IMR-90 (cell line): Measurements from ENCODE around the gene ANKHD1. TPM values are rescaled to one million over a fixed set of nuclear protein-coding genes. Genes with fewer than 3 reads are reported as not detected.
A peak's percentile ranks its signal among the peaks of the same experiment; 100 is the strongest.

Source experiments
- ATAC-seq: fragments of 200-7000 bp; cut with Tn5 transposase; 2 replicates; pipeline ENCODE4 v1.9.1; 2020; ENCODE audit warnings: low read depth, mild to moderate bottlenecking, moderate library complexity
- BruUV-seq: library from RNA; stranded (reverse); fragments of 400-500 nt; replicated peaks from 2 replicates; lab custom pipeline; 2021; lab: Mats Ljungman, UMichigan
- CTCF ChIA-PET: fragments of 300-600 bp; formaldehyde crosslinking; extraction: SDS; loops from one replicate; lab custom pipeline; 2021; ENCODE audit warnings: antibody characterized with exemption; lab: Yijun Ruan, JAX
- POLR2A ChIA-PET: fragments of 300-600 bp; sonication (Branson Sonifier 250); formaldehyde crosslinking; loops from one replicate; lab custom pipeline; 2022; ENCODE audit warnings: antibody characterized with exemption; ENCODE audit not compliant: unreplicated experiment; lab: Charles Lee
- DNase-seq: peaks from one replicate; pipeline ENCODE4 v3.0.0; 2013
- H2AFZ ChIP-seq: replicated peaks from 2 replicates; pipeline ENCODE3; 2013; ENCODE audit warnings: low read length, mild to moderate bottlenecking; ENCODE audit not compliant: poor library complexity
- H2AK5ac ChIP-seq: 2 replicates; pipeline ENCODE4 v1.6.1; 2013; ENCODE audit warnings: low read depth, low read length, inconsistent platforms
- H2AK9ac ChIP-seq: replicated peaks from 2 replicates; pipeline ENCODE3; 2013; ENCODE audit warnings: mild to moderate bottlenecking, low read depth, low read length, moderate library complexity; ENCODE audit not compliant: poor library complexity
- H2BK120ac ChIP-seq: 2 replicates; pipeline ENCODE4 v1.6.1; 2013; ENCODE audit warnings: low read depth, low read length, inconsistent platforms
- H2BK15ac ChIP-seq: 3 replicates; pipeline ENCODE4 v1.6.1; 2013; ENCODE audit warnings: low read depth, low read length, inconsistent platforms
- H2BK20ac ChIP-seq: 2 replicates; pipeline ENCODE4 v1.6.1; 2013; ENCODE audit warnings: low read depth, mild to moderate bottlenecking, inconsistent platforms, low read length, moderate library complexity
- H2BK5ac ChIP-seq: 2 replicates; pipeline ENCODE4 v1.6.1; 2013; ENCODE audit warnings: mild to moderate bottlenecking, low read depth, low read length, inconsistent platforms; ENCODE audit not compliant: poor library complexity, severe bottlenecking
- H3K14ac ChIP-seq: replicated peaks from 2 replicates; pipeline ENCODE4 v1.6.1; 2013; ENCODE audit warnings: low read depth, low read length, inconsistent platforms
- H3K18ac ChIP-seq: 2 replicates; pipeline ENCODE4 v1.6.1; 2013; ENCODE audit warnings: low read depth, low read length, control low read depth
- H3K23ac ChIP-seq: 2 replicates; pipeline ENCODE4 v1.6.1; 2013; ENCODE audit warnings: low read depth, low read length, inconsistent platforms
- H3K27ac ChIP-seq: 2 replicates; pipeline ENCODE4 v1.5.1; 2013; ENCODE audit warnings: mild to moderate bottlenecking, control low read depth, low read length; ENCODE audit not compliant: insufficient read depth
- H3K27me3 ChIP-seq: 2 replicates; pipeline ENCODE4 v1.6.1; 2013; ENCODE audit warnings: low read length; ENCODE audit not compliant: control insufficient read depth, insufficient read depth
- H3K36me3 ChIP-seq: 2 replicates; pipeline ENCODE4 v1.6.1; 2013; ENCODE audit warnings: low read length, mixed read lengths; ENCODE audit not compliant: control insufficient read depth, insufficient read depth
- H3K4ac ChIP-seq: 2 replicates; pipeline ENCODE4 v1.6.1; 2013; ENCODE audit warnings: low read depth, low read length, inconsistent platforms
- H3K4me1 ChIP-seq: 2 replicates; pipeline ENCODE4 v1.6.1; 2013; ENCODE audit warnings: low read length, mixed read lengths; ENCODE audit not compliant: control insufficient read depth, insufficient read depth
- H3K4me2 ChIP-seq: 2 replicates; pipeline ENCODE4 v1.6.1; 2013; ENCODE audit warnings: low read depth, mild to moderate bottlenecking, control low read depth, low read length, moderate library complexity
- H3K4me3 ChIP-seq: 2 replicates; pipeline ENCODE4 v1.5.1; 2013; ENCODE audit warnings: low read depth, mild to moderate bottlenecking, control low read depth, low read length, moderate library complexity; ENCODE audit not compliant: insufficient read depth
- H3K56ac ChIP-seq: 2 replicates; pipeline ENCODE4 v1.6.1; 2013; ENCODE audit warnings: low read length, inconsistent platforms; ENCODE audit not compliant: insufficient read depth; ENCODE audit errors: extremely low read depth
- H3K79me1 ChIP-seq, 2 experiments: 2 replicates each; pipeline ENCODE4 v1.6.1; 2013; ENCODE audit warnings: low read length in 2 of 2, inconsistent platforms in 1 of 2, low read depth in 1 of 2
- H3K9ac ChIP-seq: 2 replicates; pipeline ENCODE4 v1.6.1; 2013; ENCODE audit warnings: low read depth, low read length, control low read depth
- H3K9me1 ChIP-seq: 2 replicates; pipeline ENCODE4 v1.6.1; 2013; ENCODE audit warnings: low read length, inconsistent platforms; ENCODE audit not compliant: insufficient read depth
- H3K9me3 ChIP-seq: 2 replicates; pipeline ENCODE4 v1.6.1; 2013; ENCODE audit warnings: low read length; ENCODE audit not compliant: control insufficient read depth, insufficient read depth
- H4K20me1 ChIP-seq: 2 replicates; pipeline ENCODE4 v1.6.1; 2013; ENCODE audit warnings: low read length, inconsistent platforms; ENCODE audit not compliant: insufficient read depth
- H4K5ac ChIP-seq: 2 replicates; pipeline ENCODE4 v1.6.1; 2013; ENCODE audit warnings: mild to moderate bottlenecking, low read depth, low read length, control low read depth
- H4K8ac ChIP-seq, 2 experiments: 2 replicates each; pipeline ENCODE4 v1.6.1; 2013; ENCODE audit warnings: low read depth in 2 of 2, low read length in 2 of 2, control low read depth in 1 of 2, inconsistent platforms in 1 of 2
- H4K91ac ChIP-seq: 2 replicates; pipeline ENCODE4 v1.6.1; 2013; ENCODE audit warnings: low read depth, low read length, inconsistent platforms; ENCODE audit not compliant: insufficient read depth
- BHLHE40 ChIP-seq: fragments of 150-350 bp; IDR thresholded peaks from 2 replicates; pipeline ENCODE4 v1.6.1; 2016; ENCODE audit warnings: mild to moderate bottlenecking, low read depth, low read length
- CEBPB ChIP-seq: IDR thresholded peaks from 2 replicates; pipeline ENCODE4 v1.6.1; 2012; ENCODE audit warnings: low read depth, low read length, improper control_type of control experiment
- CHD1 ChIP-seq: IDR thresholded peaks from 2 replicates; pipeline ENCODE4 v1.6.1; 2012; ENCODE audit warnings: low read depth, low read length, improper control_type of control experiment
- ELK1 ChIP-seq: fragments of 150-350 bp; IDR thresholded peaks from 2 replicates; pipeline ENCODE4 v1.6.1; 2016; ENCODE audit warnings: low read depth, mild to moderate bottlenecking, low read length, moderate library complexity, borderline replicate concordance
- FOS ChIP-seq: fragments of 150-350 bp; IDR thresholded peaks from 2 replicates; pipeline ENCODE4 v1.6.1; 2016; ENCODE audit warnings: low read depth, low read length
- MAZ ChIP-seq: IDR thresholded peaks from 2 replicates; pipeline ENCODE4 v1.6.1; 2012; ENCODE audit warnings: low read depth, mild to moderate bottlenecking, low read length, improper control_type of control experiment, moderate library complexity, borderline replicate concordance
- MXI1 ChIP-seq: IDR thresholded peaks from 2 replicates; pipeline ENCODE4 v1.6.1; 2012; ENCODE audit warnings: low read depth, mild to moderate bottlenecking, low read length, moderate library complexity, borderline replicate concordance
- NFE2L2 ChIP-seq: fragments of 150-350 bp; IDR thresholded peaks from 2 replicates; pipeline ENCODE4 v1.6.1; 2016; ENCODE audit warnings: low read depth, mild to moderate bottlenecking, low read length
- POLR2A ChIP-seq: IDR thresholded peaks from 2 replicates; pipeline ENCODE4 v1.6.1; 2012; ENCODE audit warnings: mild to moderate bottlenecking, low read depth, low read length
- RAD21 ChIP-seq: IDR thresholded peaks from 2 replicates; pipeline ENCODE4 v1.6.1; 2012; ENCODE audit warnings: low read length, improper control_type of control experiment
- RCOR1 ChIP-seq: IDR thresholded peaks from 2 replicates; pipeline ENCODE4 v1.6.1; 2012; ENCODE audit warnings: mild to moderate bottlenecking, low read length, improper control_type of control experiment; ENCODE audit not compliant: insufficient replicate concordance
- RFX5 ChIP-seq: IDR thresholded peaks from 2 replicates; pipeline ENCODE4 v1.8.0; 2012; ENCODE audit warnings: low read depth, mild to moderate bottlenecking, low read length, moderate library complexity
- USF2 ChIP-seq: fragments of 150-350 bp; IDR thresholded peaks from 2 replicates; pipeline ENCODE4 v1.6.1; 2017; ENCODE audit warnings: mild to moderate bottlenecking, antibody characterized with exemption, low read length, low read depth
- WGBS, 2 experiments: methylation state at CpG; one replicate each; pipeline versions ENCODE4 v1.1.5 to v1.1.7; 2013; ENCODE audit warnings: missing lambda C conversion rate in 2 of 2; ENCODE audit not compliant: insufficient read length in 1 of 2; ENCODE audit errors: extremely low coverage in 2 of 2; 5-methylcytosine and 5-hydroxymethylcytosine counted together
- dilution Hi-C: fragments of 300-500 bp; cut with HindIII; formaldehyde crosslinking; loops from one replicate; pipeline ENCODE4 v1.14.3; 2018; ENCODE audit warnings: low sequenced_read_pairs; ENCODE audit not compliant: unreplicated experiment
- in situ Hi-C: fragments of 300-500 bp; cut with MboI; formaldehyde crosslinking; loops from 3 replicates; pipeline ENCODE4 v1.14.3; 2019; ENCODE audit warnings: low sequenced_read_pairs, inconsistent platforms, mixed read lengths
- intact Hi-C: fragments of 100-400 bp; cut with micrococcal nuclease; formaldehyde crosslinking; loops from 2 replicates; pipeline ENCODE4 v1.10.0; 2022
- polyA plus RNA-seq, 3 experiments: library from polyadenylated mRNA; depleted of rRNA; stranded (reverse); fragments of >200 nt; gene quantifications; 2 replicates each; pipeline ENCODE4 v1.2.3, GENCODE V29; 2012; ENCODE audit warnings: low replicate concordance in 1 of 3
- total RNA-seq: library from RNA; depleted of rRNA; stranded (reverse); fragments of >200 nt; gene quantifications from 2 replicates; pipeline ENCODE4 v1.2.3, GENCODE V29; 2012
- TF ChIP-seq, protein P1 (sequence below): conservative IDR thresholded peaks from 2 replicates; pipeline ENCODE4 v1.5.1; 2012; ENCODE audit warnings: mild to moderate bottlenecking, low read depth, low read length, improper control_type of control experiment

Gene ANKHD1
- total and polyA plus RNA-seq, 2 of the 4 experiments (the other 2 are of a cell fraction) = 32.1 to 36.7 TPM

DNA sequence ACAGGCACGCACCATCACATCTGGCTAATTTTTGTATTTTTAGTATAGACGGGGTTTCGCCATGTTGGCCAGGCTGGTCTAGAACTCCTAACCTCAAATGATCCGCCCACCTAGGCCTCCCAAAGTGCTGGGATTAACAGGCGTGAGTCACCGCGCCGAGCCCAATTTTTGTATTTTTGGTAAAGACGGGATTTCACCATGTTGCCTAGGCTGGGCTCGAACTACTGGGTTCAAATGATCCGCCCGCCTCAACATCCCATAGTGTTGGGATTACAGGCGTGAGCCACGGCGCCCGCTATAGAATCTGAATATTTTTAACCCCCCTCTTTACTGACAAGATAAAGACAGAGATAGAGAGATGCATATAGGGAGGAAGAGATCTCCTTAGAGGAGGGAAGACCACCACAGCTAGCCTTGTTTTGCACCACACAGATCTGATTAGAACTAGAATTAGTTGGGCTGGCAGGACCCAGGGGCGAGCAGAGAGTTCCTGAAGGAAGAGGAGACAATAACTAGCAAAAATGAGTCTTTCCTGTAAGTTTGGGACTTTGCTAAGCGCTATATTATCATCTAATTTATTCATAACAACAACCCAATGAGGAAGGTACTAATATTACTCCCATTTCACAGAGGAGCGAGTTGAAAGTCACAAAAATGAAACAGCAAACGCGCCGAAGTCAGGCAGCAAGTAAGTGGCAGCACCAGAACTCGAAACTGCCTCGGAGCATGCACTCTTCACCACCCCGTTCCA is 1.5 kb upstream of the ANKHD1 start:
- Histone ChIP-seq H4K20me1 (peaks cover 29% of the 10 kb centered on the region), H2AFZ (peak overlapping the region; percentile 100), H3K27me3 (no peaks in the 10 kb centered on the region), H3K4me3 (peak overlapping the region; percentile 59), H4K5ac (no peak overlapping the region), H2BK15ac (no peak overlapping the region), H3K9ac (peak overlapping the region; percentile 34), H4K91ac (no peak overlapping the region), H3K9me1 (peaks cover 3% of the 10 kb centered on the region; the same call in 1 of the 2 replicates), H2BK20ac (no peak overlapping the region), H2BK5ac (peak overlapping the region; percentile 23), H3K14ac (0 out of 2 replicates have a peak overlapping the region, but pooled peaks have one; percentile 12), H3K23ac (peak overlapping the region; percentile 7), H4K8ac (peak overlapping the region in 1 of 2 experiments; percentile 10; a peak in 1 of 4 replicates), H3K4me2 (peak overlapping the region; percentile 84), H3K4me1 (no peaks in the 10 kb centered on the region), H3K18ac (no peak overlapping the region), H3K79me1 (peaks cover 3 to 33% of the 10 kb centered on the region in 2 experiments; a peak in 2 of 4 replicates), H2BK120ac (no peak overlapping the region), H2AK5ac (no peak overlapping the region), H3K9me3 (no peaks in the 10 kb centered on the region), H3K4ac (no peak overlapping the region), H3K56ac (0 out of 2 replicates have a peak overlapping the region, but pooled peaks have one; percentile 13), H3K36me3 (no peaks in the 10 kb centered on the region), H3K27ac (peak overlapping the region; percentile 6; the same call in 1 of the 2 replicates), H2AK9ac (peak overlapping the region; percentile 69)
- intact Hi-C loops = loop anchor here (5.0 kb wide), 1 partner anchor 247 kb away; the partner anchor contains the start of genes IK and NDUFA2
- POLR2A ChIA-PET = interaction anchor here (0.6 kb wide), 1 partner anchor 34 kb away, joined by 3 read pairs; no protein-coding TSS in a partner anchor
- 0% methylated on average over 7 of the region's 25 CpGs; no CpG with 5 or more reads in 1 of the 2 experiments for WGBS, 2 experiments
- CTCF ChIA-PET = interaction anchor here (0.7 kb wide), 1 partner anchor 104 kb away, joined by 3 read pairs; no protein-coding TSS in a partner anchor
- no peak for ATAC-seq
- DNase-seq = no peak
- BruUV-seq = no TSS peak
- dilution Hi-C loops = no loop called here
- in situ Hi-C loops = no loop called here
- TF ChIP-seq RCOR1 (no peak), FOS (no peak), CEBPB (no peak), BHLHE40 (no peak), RAD21 (no peak; the same call in 1 of the 2 replicates), RFX5 (no peak), POLR2A (no peak), ELK1 (no peak), NFE2L2 (no peak), CHD1 (no peak), USF2 (no peak), MAZ (no peak), MXI1 (no peak)
- TF ChIP-seq, protein P1, sequence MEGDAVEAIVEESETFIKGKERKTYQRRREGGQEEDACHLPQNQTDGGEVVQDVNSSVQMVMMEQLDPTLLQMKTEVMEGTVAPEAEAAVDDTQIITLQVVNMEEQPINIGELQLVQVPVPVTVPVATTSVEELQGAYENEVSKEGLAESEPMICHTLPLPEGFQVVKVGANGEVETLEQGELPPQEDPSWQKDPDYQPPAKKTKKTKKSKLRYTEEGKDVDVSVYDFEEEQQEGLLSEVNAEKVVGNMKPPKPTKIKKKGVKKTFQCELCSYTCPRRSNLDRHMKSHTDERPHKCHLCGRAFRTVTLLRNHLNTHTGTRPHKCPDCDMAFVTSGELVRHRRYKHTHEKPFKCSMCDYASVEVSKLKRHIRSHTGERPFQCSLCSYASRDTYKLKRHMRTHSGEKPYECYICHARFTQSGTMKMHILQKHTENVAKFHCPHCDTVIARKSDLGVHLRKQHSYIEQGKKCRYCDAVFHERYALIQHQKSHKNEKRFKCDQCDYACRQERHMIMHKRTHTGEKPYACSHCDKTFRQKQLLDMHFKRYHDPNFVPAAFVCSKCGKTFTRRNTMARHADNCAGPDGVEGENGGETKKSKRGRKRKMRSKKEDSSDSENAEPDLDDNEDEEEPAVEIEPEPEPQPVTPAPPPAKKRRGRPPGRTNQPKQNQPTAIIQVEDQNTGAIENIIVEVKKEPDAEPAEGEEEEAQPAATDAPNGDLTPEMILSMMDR = no peak
